ENCODE measurements around the gene RANBP9.

The RANBP9 gene

DNA sequence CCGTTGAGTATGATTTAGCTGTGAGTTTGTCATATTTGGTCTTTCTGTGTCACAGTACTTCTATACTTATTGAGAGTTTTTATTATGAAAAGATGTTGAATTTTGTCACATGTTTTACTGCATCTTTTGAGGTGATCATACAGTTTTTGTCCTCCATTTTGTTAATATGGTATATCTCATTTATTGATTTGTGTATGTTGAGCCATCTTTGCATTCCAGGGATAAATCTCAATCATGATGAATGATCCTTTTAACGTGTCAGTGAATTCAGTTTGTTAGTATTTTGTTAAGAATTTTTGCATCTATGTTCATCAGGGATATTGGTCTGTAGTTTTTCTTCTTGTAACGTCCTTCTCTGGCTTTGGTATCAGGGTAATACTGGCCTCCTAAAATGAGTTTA, 133.7 kb downstream of the RANBP9 start:
- in situ Hi-C loops (cut with HindIII; ENCODE audit: low sequenced_read_pairs): no loop called here
- TF ChIP-seq, protein P1, sequence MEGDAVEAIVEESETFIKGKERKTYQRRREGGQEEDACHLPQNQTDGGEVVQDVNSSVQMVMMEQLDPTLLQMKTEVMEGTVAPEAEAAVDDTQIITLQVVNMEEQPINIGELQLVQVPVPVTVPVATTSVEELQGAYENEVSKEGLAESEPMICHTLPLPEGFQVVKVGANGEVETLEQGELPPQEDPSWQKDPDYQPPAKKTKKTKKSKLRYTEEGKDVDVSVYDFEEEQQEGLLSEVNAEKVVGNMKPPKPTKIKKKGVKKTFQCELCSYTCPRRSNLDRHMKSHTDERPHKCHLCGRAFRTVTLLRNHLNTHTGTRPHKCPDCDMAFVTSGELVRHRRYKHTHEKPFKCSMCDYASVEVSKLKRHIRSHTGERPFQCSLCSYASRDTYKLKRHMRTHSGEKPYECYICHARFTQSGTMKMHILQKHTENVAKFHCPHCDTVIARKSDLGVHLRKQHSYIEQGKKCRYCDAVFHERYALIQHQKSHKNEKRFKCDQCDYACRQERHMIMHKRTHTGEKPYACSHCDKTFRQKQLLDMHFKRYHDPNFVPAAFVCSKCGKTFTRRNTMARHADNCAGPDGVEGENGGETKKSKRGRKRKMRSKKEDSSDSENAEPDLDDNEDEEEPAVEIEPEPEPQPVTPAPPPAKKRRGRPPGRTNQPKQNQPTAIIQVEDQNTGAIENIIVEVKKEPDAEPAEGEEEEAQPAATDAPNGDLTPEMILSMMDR (IDR thresholded peaks at IDR 0.05; ENCODE audit: low read depth, low read length, missing control alignments): no peak
- H3K4me3 ChIP-seq (ENCODE audit: low read depth, low read length): no peak overlapping the region
- DNase-seq (ENCODE audit: low read depth): no peak

DNA sequence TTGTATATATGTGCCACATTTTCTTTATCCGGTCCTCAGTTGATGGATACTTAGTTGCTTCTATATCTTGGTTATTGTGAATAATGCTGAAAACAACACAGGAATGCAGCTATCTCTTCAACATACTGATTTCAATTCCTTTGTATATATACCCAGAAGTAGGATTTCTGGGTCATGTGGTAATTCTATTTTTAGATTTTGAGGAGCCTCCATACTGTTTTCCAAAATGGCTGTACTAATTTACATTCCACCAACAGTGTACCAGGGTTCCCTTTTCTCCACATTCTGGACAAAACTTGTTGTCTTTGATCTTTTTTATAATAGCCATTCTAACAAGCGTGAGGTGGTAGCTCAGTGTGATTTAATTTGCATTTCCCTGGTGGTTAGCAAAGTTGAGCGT, 135.6 kb downstream of the RANBP9 start:
- TF ChIP-seq, protein P1 (IDR thresholded peaks at IDR 0.05; ENCODE audit: low read depth, low read length, missing control alignments): no peak
- no peak for DNase-seq (ENCODE audit: low read depth)
- H3K4me3 ChIP-seq (ENCODE audit: low read depth, low read length): no peak overlapping the region
- in situ Hi-C loops (cut with HindIII; ENCODE audit: low sequenced_read_pairs): no loop called here

DNA sequence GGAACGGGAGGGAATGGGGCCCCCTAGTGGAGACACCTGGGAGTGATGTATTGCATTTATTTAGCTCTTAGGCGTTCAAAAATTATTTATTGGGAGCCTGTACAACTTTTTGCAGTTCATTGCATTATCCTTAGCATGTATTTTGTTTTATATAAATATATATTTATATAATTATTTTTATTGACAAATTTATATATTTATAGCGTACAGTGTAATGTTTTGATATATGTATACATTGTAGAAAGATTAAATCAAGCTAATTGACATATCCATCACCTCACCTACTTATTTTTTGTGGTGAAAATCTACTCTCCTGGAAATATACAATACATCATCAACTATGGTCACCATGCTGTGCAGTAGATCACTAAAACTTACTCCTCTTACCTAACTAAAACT, 136.3 kb downstream of the RANBP9 start:
- no peak for DNase-seq (ENCODE audit: low read depth)
- peak overlapping the region; percentile 85 for H3K4me3 ChIP-seq (ENCODE audit: low read depth, low read length)
- TF ChIP-seq, protein P1 (IDR thresholded peaks at IDR 0.05; ENCODE audit: low read depth, low read length, missing control alignments): peak; percentile 74
- in situ Hi-C loops (cut with HindIII; ENCODE audit: low sequenced_read_pairs): no loop called here

DNA sequence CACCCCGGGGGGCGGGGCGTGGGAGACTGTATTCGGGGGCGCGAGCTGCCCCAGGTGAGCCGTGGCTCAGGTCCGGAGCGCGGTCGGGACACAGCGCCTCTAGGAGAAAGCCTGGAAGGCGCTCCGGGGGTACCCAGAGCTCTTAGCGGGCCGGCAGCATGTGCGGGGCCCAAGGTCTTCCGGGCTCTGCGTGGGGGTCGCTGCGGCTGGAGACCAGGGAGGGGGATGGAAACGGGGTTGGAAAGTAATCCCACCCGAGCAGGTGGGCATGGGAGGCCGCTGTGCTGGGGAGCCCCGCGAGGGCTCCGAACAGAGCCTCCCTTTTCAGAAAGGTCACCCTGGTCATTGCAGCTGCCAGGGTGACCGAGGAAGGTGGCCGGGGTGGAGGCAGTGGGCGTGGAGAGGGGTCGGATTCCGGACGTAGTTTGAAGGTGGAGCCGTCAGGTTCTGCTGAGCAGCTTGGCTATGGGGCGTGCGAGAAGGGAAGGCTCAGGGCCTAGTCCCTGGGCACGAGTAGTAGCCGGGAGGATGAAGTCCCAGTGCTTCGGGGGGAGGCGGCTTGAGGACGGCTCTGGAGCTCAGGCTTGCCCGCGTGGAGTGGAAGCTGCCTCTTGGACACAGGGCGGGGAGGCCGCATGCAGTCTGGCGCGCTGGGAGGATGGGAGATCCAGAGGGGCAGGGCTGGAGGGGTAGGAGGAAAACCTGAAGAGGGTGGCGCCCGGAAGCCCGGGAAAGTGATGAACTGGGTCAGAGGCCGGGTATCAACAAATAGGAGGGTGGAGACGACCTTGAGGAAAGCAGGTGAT, 136.9 kb downstream of the RANBP9 start, which contains the start of gene SIRT5:
SIRT5 (plus strand) TSS at position 31 of the 806 bp plus-strand sequence. CDS start 9,510 bp downstream, outside the sequence.
- in situ Hi-C loops (cut with HindIII; ENCODE audit: low sequenced_read_pairs): no loop called here
- TF ChIP-seq, protein P1 (IDR thresholded peaks at IDR 0.05; ENCODE audit: low read depth, low read length, missing control alignments): no peak
- peak within 1 kb of the TSS; percentile 85 for H3K4me3 ChIP-seq (ENCODE audit: low read depth, low read length)
- peak; percentile 61 for DNase-seq (ENCODE audit: low read depth)

DNA sequence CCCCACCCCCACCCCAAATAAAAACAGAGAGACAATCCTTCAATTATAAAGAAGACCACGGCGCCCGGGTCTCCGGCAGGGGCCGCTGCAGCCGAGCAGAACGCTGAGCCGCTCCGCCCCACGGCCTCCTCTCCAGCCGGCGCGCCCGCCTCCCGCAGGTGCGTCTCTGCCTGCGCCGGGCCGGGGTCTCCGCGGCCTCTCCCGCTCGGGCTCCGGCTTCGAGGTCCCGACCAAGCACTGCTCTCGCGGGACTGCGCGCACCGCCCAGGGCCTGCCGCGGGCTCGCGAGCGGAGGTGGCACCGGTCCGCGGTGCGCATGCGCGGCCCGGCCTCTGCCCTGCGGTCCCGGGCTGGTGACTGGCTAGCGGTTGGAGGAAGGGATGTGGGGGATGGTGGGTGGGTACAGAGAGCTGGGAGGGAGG, 137.5 kb downstream of the RANBP9 start:
- in situ Hi-C loops (cut with HindIII; ENCODE audit: low sequenced_read_pairs): no loop called here
- TF ChIP-seq, protein P1 (IDR thresholded peaks at IDR 0.05; ENCODE audit: low read depth, low read length, missing control alignments): peak; percentile 50
- peak; percentile 70 for DNase-seq (ENCODE audit: low read depth)
- peak overlapping the region; percentile 85 for H3K4me3 ChIP-seq (ENCODE audit: low read depth, low read length)

DNA sequence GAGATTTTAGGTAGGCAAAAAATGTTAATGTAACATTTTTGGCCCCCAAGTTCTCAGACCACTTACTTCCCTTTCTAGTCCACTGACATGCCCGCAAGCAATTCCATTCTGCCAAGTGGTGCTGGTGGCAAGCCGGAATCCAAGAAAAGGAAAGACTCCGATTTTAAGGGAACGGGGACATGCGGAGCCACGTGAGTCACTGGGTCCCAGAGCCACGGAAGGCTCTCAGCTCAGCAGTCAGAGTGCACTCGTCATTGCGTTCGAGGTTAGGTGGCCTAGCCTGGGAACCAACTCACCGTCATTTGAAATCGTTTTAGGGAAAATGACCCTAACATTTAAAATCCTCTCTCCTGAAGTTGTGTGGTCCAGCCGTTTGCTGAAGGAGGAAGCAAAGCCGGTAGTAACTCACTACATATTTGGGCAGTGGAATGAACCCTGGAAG, 137.9 kb downstream of the RANBP9 start:
- no peak for DNase-seq (ENCODE audit: low read depth)
- TF ChIP-seq, protein P1 (IDR thresholded peaks at IDR 0.05; ENCODE audit: low read depth, low read length, missing control alignments): no peak
- in situ Hi-C loops (cut with HindIII; ENCODE audit: low sequenced_read_pairs): no loop called here
- peak overlapping the region; percentile 85 for H3K4me3 ChIP-seq (ENCODE audit: low read depth, low read length)

Measured in astrocyte of the cerebellum (primary cell).